Measurements from ENCODE around the gene PTGER1.
A peak's percentile ranks its signal among the peaks of the same experiment; 100 is the strongest.

Gene PTGER1

GRCh38 chr19:14473073-14473977 lies 1.8 kb downstream of the PTGER1 start:
- no peak for DNase-seq (ENCODE audit: extremely low read depth, low read depth)
- no peak for TF ChIP-seq CTCF (IDR thresholded peaks at IDR 0.05; ENCODE audit: low read depth, low read length)

GRCh38 chr19:14472202-14472938 lies 2.8 kb downstream of the PTGER1 start:
- peak; percentile 92 for TF ChIP-seq CTCF (IDR thresholded peaks at IDR 0.05; ENCODE audit: low read depth, low read length)
- no peak for DNase-seq (ENCODE audit: extremely low read depth, low read depth)

GRCh38 chr19:14471436-14472187 lies 3.5 kb downstream of the PTGER1 start:
- DNase-seq (ENCODE audit: extremely low read depth, low read depth): no peak
- TF ChIP-seq CTCF (IDR thresholded peaks at IDR 0.05; ENCODE audit: low read depth, low read length): no peak

GRCh38 chr19:14470031-14470876 lies 4.9 kb downstream of the PTGER1 start:
- TF ChIP-seq CTCF (IDR thresholded peaks at IDR 0.05; ENCODE audit: low read depth, low read length): no peak

GRCh38 chr19:14467816-14468215 lies 7.3 kb downstream of the PTGER1 start:
- no peak for TF ChIP-seq CTCF (IDR thresholded peaks at IDR 0.05; ENCODE audit: low read depth, low read length)
- no peak for DNase-seq (ENCODE audit: extremely low read depth, low read depth)

More at GRCh38 chr19:14470031-14470876, 4.9 kb downstream of the PTGER1 start:
- no peak for DNase-seq (ENCODE audit: extremely low read depth, low read depth)

GRCh38 chr19:14467391-14467790 lies 7.8 kb downstream of the PTGER1 start:
- DNase-seq (ENCODE audit: extremely low read depth, low read depth): no peak
- TF ChIP-seq CTCF (IDR thresholded peaks at IDR 0.05; ENCODE audit: low read depth, low read length): no peak
